Activated naive CD8-positive, alpha-beta T cell treated with anti-CD3 and anti-CD28 coated beads, Interleukin-2, amount 10 ng/mL, durations not matched to agents 7 days and 5 days (primary cell): Measurements from ENCODE around the gene ATP2B2. TPM values are rescaled to one million over a fixed set of nuclear protein-coding genes. Genes with fewer than 3 reads are reported as not detected.

Source experiments
- ATAC-seq: fragments of 150-1000 bp; cut with Tn5 transposase; one replicate; pipeline ENCODE4 v1.10.0; 2021; ENCODE audit warnings: low read depth, moderate library complexity
- POLR2A ChIA-PET: fragments of 350-600 bp; sonication (Branson Sonifier 250); formaldehyde crosslinking; loops from one replicate; lab custom pipeline; 2021; ENCODE audit warnings: antibody characterized with exemption; lab: Charles Lee
- DNase-seq: peaks from one replicate; pipeline ENCODE4 v3.0.0; 2021
- H3K27ac Mint-ChIP-seq: one replicate; pipeline ENCODE4 v1.8.0; 2022; ENCODE audit warnings: mild to moderate bottlenecking, mixed read lengths
- H3K27me3 Mint-ChIP-seq: one replicate; pipeline ENCODE4 v1.8.0; 2022; ENCODE audit warnings: mild to moderate bottlenecking, moderate library complexity, mixed read lengths
- H3K36me3 Mint-ChIP-seq: one replicate; pipeline ENCODE4 v1.8.0; 2021; ENCODE audit warnings: mild to moderate bottlenecking, mixed read lengths
- H3K4me1 Mint-ChIP-seq: one replicate; pipeline ENCODE4 v1.8.0; 2021; ENCODE audit warnings: mixed read lengths
- H3K4me3 Mint-ChIP-seq: one replicate; pipeline ENCODE4 v1.8.0; 2022; ENCODE audit warnings: mild to moderate bottlenecking, moderate library complexity, mixed read lengths
- H3K9me3 Mint-ChIP-seq: one replicate; pipeline ENCODE4 v1.8.0; 2021; ENCODE audit warnings: mixed read lengths
- total RNA-seq, 2 experiments: library from RNA; stranded (reverse); gene quantifications; one replicate each; pipeline ENCODE4 v1.2.3, GENCODE V29; 2021

The ATP2B2 gene
- total RNA-seq, 2 experiments from 2014 or later: not detected

- Mint-ChIP-seq H3K9me3 (no peaks in the 10 kb centered on the region), H3K27me3 (no peaks in the 10 kb centered on the region), H3K36me3 (no peaks in the 10 kb centered on the region), H3K4me1 (peaks cover 21% of the 10 kb centered on the region), H3K27ac (no peak overlapping the region), H3K4me3 (no peak overlapping the region)
- no peak for ATAC-seq
- POLR2A ChIA-PET: no interaction called here
- no peak for DNase-seq
These were observed 70.4 kb downstream of the ATP2B2 start for GRCh38 chr3:10434938-10435336.

GRCh38 chr3:10434144-10434937 is 71.0 kb downstream of the ATP2B2 start:
- Mint-ChIP-seq H3K4me3 (no peak overlapping the region), H3K27me3 (no peaks in the 10 kb centered on the region), H3K4me1 (peaks cover 21% of the 10 kb centered on the region), H3K9me3 (no peaks in the 10 kb centered on the region), H3K27ac (no peak overlapping the region), H3K36me3 (peaks cover 1% of the 10 kb centered on the region)
- DNase-seq (no peak), ATAC-seq (no peak)
- POLR2A ChIA-PET: no interaction called here

GRCh38 chr3:10432931-10433330 is 72.5 kb downstream of the ATP2B2 start:
- POLR2A ChIA-PET: no interaction called here
- peaks cover 3% of the 10 kb centered on the region for H3K27me3 Mint-ChIP-seq
- no peaks in the 10 kb centered on the region for H3K9me3 Mint-ChIP-seq
- DNase-seq (no peak), ATAC-seq (no peak)
- H3K27ac Mint-ChIP-seq: no peak overlapping the region
- peaks cover 1% of the 10 kb centered on the region for H3K36me3 Mint-ChIP-seq
- H3K4me1 Mint-ChIP-seq: peaks cover 16% of the 10 kb centered on the region
- H3K4me3 Mint-ChIP-seq: no peak overlapping the region

GRCh38 chr3:10432156-10432845 is 73.1 kb downstream of the ATP2B2 start:
- Mint-ChIP-seq H3K4me3 (no peak overlapping the region), H3K27me3 (peaks cover 3% of the 10 kb centered on the region), H3K27ac (no peak overlapping the region), H3K36me3 (peaks cover 1% of the 10 kb centered on the region), H3K4me1 (peaks cover 11% of the 10 kb centered on the region), H3K9me3 (no peaks in the 10 kb centered on the region)
- DNase-seq (no peak), ATAC-seq (no peak)
- POLR2A ChIA-PET: no interaction called here

GRCh38 chr3:10430805-10431204 is 74.6 kb downstream of the ATP2B2 start:
- Mint-ChIP-seq H3K9me3 (no peaks in the 10 kb centered on the region), H3K27ac (no peak overlapping the region), H3K36me3 (peaks cover 1% of the 10 kb centered on the region), H3K4me3 (no peak overlapping the region), H3K4me1 (peaks cover 2% of the 10 kb centered on the region), H3K27me3 (peaks cover 5% of the 10 kb centered on the region)
- ATAC-seq (no peak), DNase-seq (no peak)
- POLR2A ChIA-PET: no interaction called here

GRCh38 chr3:10428406-10429091 is 76.8 kb downstream of the ATP2B2 start:
- POLR2A ChIA-PET: no interaction called here
- no peak overlapping the region for H3K27ac Mint-ChIP-seq
- no peaks in the 10 kb centered on the region for H3K4me1 Mint-ChIP-seq
- H3K4me3 Mint-ChIP-seq: no peak overlapping the region
- H3K9me3 Mint-ChIP-seq: no peaks in the 10 kb centered on the region
- peaks cover 5% of the 10 kb centered on the region for H3K27me3 Mint-ChIP-seq
- peaks cover 1% of the 10 kb centered on the region for H3K36me3 Mint-ChIP-seq
- ATAC-seq (no peak), DNase-seq (no peak)

GRCh38 chr3:10426346-10427220 is 78.8 kb downstream of the ATP2B2 start:
- POLR2A ChIA-PET: no interaction called here
- Mint-ChIP-seq H3K4me1 (no peaks in the 10 kb centered on the region), H3K27ac (no peak overlapping the region), H3K27me3 (peaks cover 5% of the 10 kb centered on the region), H3K4me3 (no peak overlapping the region), H3K36me3 (peaks cover 1% of the 10 kb centered on the region), H3K9me3 (no peaks in the 10 kb centered on the region)
- DNase-seq (no peak), ATAC-seq (no peak)

GRCh38 chr3:10423171-10423882 is 82.1 kb downstream of the ATP2B2 start:
- DNase-seq (no peak), ATAC-seq (no peak)
- Mint-ChIP-seq H3K36me3 (no peaks in the 10 kb centered on the region), H3K27ac (no peak overlapping the region), H3K4me1 (peaks cover 6% of the 10 kb centered on the region), H3K4me3 (no peak overlapping the region), H3K27me3 (peaks cover 2% of the 10 kb centered on the region), H3K9me3 (no peaks in the 10 kb centered on the region)
- POLR2A ChIA-PET: no interaction called here

- Mint-ChIP-seq H3K9me3 (no peaks in the 10 kb centered on the region), H3K4me3 (no peak overlapping the region), H3K36me3 (no peaks in the 10 kb centered on the region), H3K27me3 (peaks cover 2% of the 10 kb centered on the region), H3K27ac (no peak overlapping the region), H3K4me1 (peaks cover 6% of the 10 kb centered on the region)
- POLR2A ChIA-PET: no interaction called here
- no peak for DNase-seq
- ATAC-seq: no peak
These were observed 83.4 kb downstream of the ATP2B2 start for GRCh38 chr3:10421996-10422395.

GRCh38 chr3:10420745-10421475 is 84.5 kb downstream of the ATP2B2 start:
- ATAC-seq: no peak
- no peaks in the 10 kb centered on the region for H3K9me3 Mint-ChIP-seq
- no peak overlapping the region for H3K27ac Mint-ChIP-seq
- H3K27me3 Mint-ChIP-seq: peaks cover 2% of the 10 kb centered on the region
- no peak overlapping the region for H3K4me3 Mint-ChIP-seq
- DNase-seq: no peak
- POLR2A ChIA-PET: no interaction called here
- no peaks in the 10 kb centered on the region for H3K36me3 Mint-ChIP-seq
- peaks cover 6% of the 10 kb centered on the region for H3K4me1 Mint-ChIP-seq

- peaks cover 2% of the 10 kb centered on the region for H3K27me3 Mint-ChIP-seq
- DNase-seq: no peak
- H3K9me3 Mint-ChIP-seq: no peaks in the 10 kb centered on the region
- H3K27ac Mint-ChIP-seq: peak overlapping the region; percentile 56
- peak; percentile 66 for ATAC-seq
- H3K36me3 Mint-ChIP-seq: no peaks in the 10 kb centered on the region
- POLR2A ChIA-PET: no interaction called here
- H3K4me1 Mint-ChIP-seq: peaks cover 6% of the 10 kb centered on the region
- no peak overlapping the region for H3K4me3 Mint-ChIP-seq
These were observed 85.7 kb downstream of the ATP2B2 start for GRCh38 chr3:10419637-10420232.

GRCh38 chr3:10417847-10418246 is 87.5 kb downstream of the ATP2B2 start:
- no peaks in the 10 kb centered on the region for H3K9me3 Mint-ChIP-seq
- H3K36me3 Mint-ChIP-seq: no peaks in the 10 kb centered on the region
- no peak for DNase-seq
- peaks cover 6% of the 10 kb centered on the region for H3K27me3 Mint-ChIP-seq
- H3K4me1 Mint-ChIP-seq: peaks cover 6% of the 10 kb centered on the region
- ATAC-seq: peak; percentile 45
- H3K4me3 Mint-ChIP-seq: no peak overlapping the region
- POLR2A ChIA-PET: interaction anchor here (0.5 kb wide), 1 partner anchor 62 kb away, joined by 4 read pairs; no protein-coding TSS in a partner anchor
- H3K27ac Mint-ChIP-seq: no peak overlapping the region
